Caco-2 (cell line): ENCODE results near the gene HEXB. TPM values are rescaled to one million over a fixed set of nuclear protein-coding genes. Genes with fewer than 3 reads are reported as not detected.

Experiments
- BruUV-seq: library from RNA; stranded (reverse); fragments of 400-500 nt; replicated peaks from 2 replicates; lab custom pipeline; 2021; lab: Mats Ljungman, UMichigan
- CTCF ChIA-PET: fragments of 300-600 bp; sonication (Branson Sonifier 250); formaldehyde crosslinking; loops from one replicate; lab custom pipeline; 2022; ENCODE audit warnings: antibody characterized with exemption; lab: Charles Lee
- POLR2A ChIA-PET: fragments of 300-600 bp; sonication (Branson Sonifier 250); formaldehyde crosslinking; loops from one replicate; lab custom pipeline; 2022; ENCODE audit warnings: antibody characterized with exemption; lab: Charles Lee
- DNase-seq, 2 experiments: peaks; one replicate each; pipeline versions ENCODE4 v3.0.0 to v3.0.0-alpha.2; 2020 to 2022
- H3K27me3 ChIP-seq: replicated peaks from 2 replicates; pipeline ENCODE4 v1.6.0; 2011; ENCODE audit warnings: low read length; ENCODE audit not compliant: control insufficient read depth, insufficient read depth
- H3K36me3 ChIP-seq: 2 replicates; pipeline ENCODE4 v1.5.1; 2011; ENCODE audit warnings: low read length; ENCODE audit not compliant: control insufficient read depth, insufficient read depth
- H3K4me1 ChIP-seq: fragments of 250-450 bp; sonication (Bioruptor Pico); 2 replicates; pipeline ENCODE4 v1.5.1; 2020; ENCODE audit warnings: mild to moderate bottlenecking
- H3K4me3 ChIP-seq: 2 replicates; pipeline ENCODE4 v1.5.1; 2011; ENCODE audit warnings: low read depth, mild to moderate bottlenecking, control low read depth, low read length
- H3K9me3 ChIP-seq: fragments of 250-450 bp; sonication (Bioruptor Pico); 2 replicates; pipeline ENCODE4 v1.5.1; 2020; ENCODE audit warnings: mild to moderate bottlenecking, moderate library complexity
- H3K27ac Mint-ChIP-seq: one replicate; pipeline ENCODE4 v1.8.0; 2022; ENCODE audit warnings: mixed read lengths; ENCODE audit not compliant: unreplicated experiment
- H3K27me3 Mint-ChIP-seq: one replicate; pipeline ENCODE4 v1.8.0; 2022; ENCODE audit warnings: mixed read lengths; ENCODE audit not compliant: insufficient read depth, unreplicated experiment
- H3K36me3 Mint-ChIP-seq: one replicate; pipeline ENCODE4 v1.8.0; 2022; ENCODE audit warnings: mild to moderate bottlenecking, mixed read lengths; ENCODE audit not compliant: insufficient read depth, unreplicated experiment
- H3K4me1 Mint-ChIP-seq: one replicate; pipeline ENCODE4 v1.8.0; 2022; ENCODE audit warnings: low read depth, mixed read lengths; ENCODE audit not compliant: unreplicated experiment
- H3K4me3 Mint-ChIP-seq: one replicate; pipeline ENCODE4 v1.8.0; 2022; ENCODE audit warnings: mild to moderate bottlenecking, moderate library complexity, mixed read lengths; ENCODE audit not compliant: unreplicated experiment
- H3K9me3 Mint-ChIP-seq: one replicate; pipeline ENCODE4 v1.8.0; 2022; ENCODE audit warnings: mixed read lengths; ENCODE audit not compliant: unreplicated experiment
- CTCF ChIP-seq, 2 experiments: fragments of 200-600 bp in 1 of 2; IDR thresholded peaks; 1 replicate in 1 of 2; 2 replicates in 1 of 2; pipeline versions ENCODE4 v1.5.1 to v1.8.0; 2011 to 2022; ENCODE audit warnings: antibody characterized with exemption in 1 of 2, control low read depth in 1 of 2, inconsistent platforms in 1 of 2, low read depth in 1 of 2, low read length in 1 of 2, mild to moderate bottlenecking in 1 of 2, moderate library complexity in 1 of 2; ENCODE audit not compliant: insufficient read depth in 1 of 2, severe bottlenecking in 1 of 2, unreplicated experiment in 1 of 2
- intact Hi-C: fragments of 100-400 bp; cut with micrococcal nuclease; formaldehyde crosslinking; loops from one replicate; pipeline ENCODE4 v1.10.0; 2022; ENCODE audit not compliant: unreplicated experiment
- total RNA-seq: library from RNA; stranded (reverse); gene quantifications from 2 replicates; pipeline ENCODE4 v1.2.3, GENCODE V29; 2022

HEXB gene
- total RNA-seq, 1 experiment from 2014 or later = 217 TPM

GRCh38 chr5:74639807-74640449 lies 45.1 kb upstream of the HEXB start:
- Histone ChIP-seq H3K36me3 (peaks cover 7% of the 10 kb centered on the region), H3K27me3 (no peaks in the 10 kb centered on the region), H3K9me3 (no peaks in the 10 kb centered on the region), H3K4me3 (peak overlapping the region; percentile 99), H3K4me1 (peaks cover 44% of the 10 kb centered on the region)
- no peaks in the 10 kb centered on the region for H3K9me3 Mint-ChIP-seq
- ChIA-PET POLR2A (interaction anchor here (0.6 to 1.8 kb wide), 11 partner anchors 7 to 567 kb away, joined by 3 to 13 read pairs (median 5); no protein-coding TSS in a partner anchor), CTCF (interaction anchor here (0.6 to 1.7 kb wide), 8 partner anchors 7 to 597 kb away, joined by 3 to 10 read pairs (median 4); partner anchors contain the start of gene ANKRD31)
- peak in 1 of 2 experiments; percentile 53 for DNase-seq
- peaks cover 70% of the 10 kb centered on the region for H3K36me3 Mint-ChIP-seq
- intact Hi-C loops = loop anchor here (1.0 to 5.0 kb wide), 5 partner anchors 8 to 427 kb away; no protein-coding TSS in a partner anchor
- peak overlapping the region; percentile 93 for H3K27ac Mint-ChIP-seq
- BruUV-seq = no TSS peak
- no peak for TF ChIP-seq CTCF (IDR thresholded peaks at IDR 0.05; ENCODE audit: insufficient read depth in 1 of 2, low read depth in 1 of 2, low read length in 1 of 2, severe bottlenecking in 1 of 2, unreplicated experiment in 1 of 2)
- H3K4me3 Mint-ChIP-seq = peak overlapping the region; percentile 93
- H3K4me1 Mint-ChIP-seq = peaks cover 41% of the 10 kb centered on the region
- no peaks in the 10 kb centered on the region for H3K27me3 Mint-ChIP-seq

GRCh38 chr5:74640450-74640953 lies 44.5 kb upstream of the HEXB start, which contains the start of gene ENC1:
TSS of gene ENC1 (minus strand) at chr5:74640728. CDS start at chr5:74636485, 4,243 bp downstream.
- ChIA-PET CTCF (interaction anchor here (0.8 to 1.7 kb wide), 8 partner anchors 8 to 596 kb away, joined by 3 to 10 read pairs (median 4); partner anchors contain the start of gene ANKRD31), POLR2A (interaction anchor here (0.5 to 1.8 kb wide), 16 partner anchors 8 to 567 kb away, joined by 3 to 13 read pairs (median 4); no protein-coding TSS in a partner anchor)
- Mint-ChIP-seq H3K27ac (peak within 1 kb of the TSS; percentile 93), H3K4me3 (peak within 1 kb of the TSS; percentile 93), H3K27me3 (no peaks in the 10 kb centered on the region), H3K9me3 (no peaks in the 10 kb centered on the region), H3K36me3 (peaks cover 64% of the 10 kb centered on the region), H3K4me1 (peaks cover 39% of the 10 kb centered on the region)
- Histone ChIP-seq H3K4me3 (peak within 1 kb of the TSS; percentile 99), H3K36me3 (peaks cover 2% of the 10 kb centered on the region), H3K27me3 (no peaks in the 10 kb centered on the region), H3K4me1 (peaks cover 39% of the 10 kb centered on the region), H3K9me3 (no peaks in the 10 kb centered on the region)
- intact Hi-C loops = loop anchor here (1.0 to 5.0 kb wide), 4 partner anchors 8 to 428 kb away; no protein-coding TSS in a partner anchor
- TF ChIP-seq CTCF (IDR thresholded peaks at IDR 0.05; ENCODE audit: insufficient read depth in 1 of 2, low read depth in 1 of 2, low read length in 1 of 2, severe bottlenecking in 1 of 2, unreplicated experiment in 1 of 2) = peak; percentile 44 to 51
- no TSS peak for BruUV-seq
- DNase-seq = peak; percentile 93 to 94
